Hepatic stellate cell (primary cell): Measurements from ENCODE around the gene DEUP1.
"Not testable (repeated sequence)": the region's sequence is repeated elsewhere in the genome, so short reads cannot be mapped to it uniquely, and the experiment has no call there.

ENCODE experiments used
- DNase-seq: peaks from one replicate; pipeline ENCODE4 v3.0.0; 2011; ENCODE audit warnings: low spot score

The DEUP1 gene

GRCh38 chr11:93330446-93330984 is at the start of gene DEUP1:
Gene DEUP1, plus strand, starts transcription at chr11:93330742. Its CDS starts 1,518 bp downstream, at chr11:93332260.
- DNase-seq, result no peak

DNA sequence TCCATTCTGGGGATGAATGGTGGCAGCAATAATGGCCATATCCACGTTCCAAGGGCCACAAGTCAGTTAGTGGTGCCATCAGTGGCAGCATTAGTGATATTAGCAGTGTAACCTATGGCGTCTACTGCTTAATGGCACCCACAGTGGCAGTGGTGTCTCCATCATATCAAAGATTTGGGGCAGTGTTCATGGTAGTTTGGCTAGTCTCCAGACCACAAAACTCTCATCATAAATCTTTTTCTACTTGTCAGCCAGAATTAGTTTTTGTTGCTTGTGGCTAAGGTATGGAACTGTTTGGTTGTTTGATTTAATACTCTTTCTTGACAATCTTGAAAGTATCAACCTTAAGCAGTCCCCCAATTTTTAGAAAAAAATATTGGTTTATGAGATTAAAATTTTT is 45.1 kb upstream of the DEUP1 start:
- DNase-seq, result no peak

- no peak for DNase-seq
Measured at GRCh38 chr11:93287434-93287833, 43.1 kb upstream of the DEUP1 start.

GRCh38 chr11:93288079-93288478 is 42.5 kb upstream of the DEUP1 start:
- no peak for DNase-seq

DNA sequence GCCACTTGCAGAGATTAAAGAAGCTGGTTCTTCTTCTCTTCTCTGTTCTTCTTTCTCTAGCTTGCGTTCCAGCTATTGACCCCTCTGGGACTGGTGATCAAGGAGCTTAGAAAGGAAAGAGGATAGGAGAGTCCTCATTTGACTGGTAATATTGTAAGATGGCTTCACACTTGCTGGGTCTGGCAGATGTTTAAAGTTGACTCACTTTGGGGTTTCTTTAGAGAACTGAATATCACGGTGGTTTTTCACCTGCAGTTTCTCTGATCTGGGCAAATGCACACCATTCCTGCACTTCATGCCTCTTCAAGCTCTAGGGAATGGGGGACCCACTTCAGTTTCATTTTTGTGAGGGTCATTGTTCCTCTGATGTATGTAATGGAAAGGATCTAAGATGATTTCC is 41.8 kb upstream of the DEUP1 start:
- no peak for DNase-seq

DNA sequence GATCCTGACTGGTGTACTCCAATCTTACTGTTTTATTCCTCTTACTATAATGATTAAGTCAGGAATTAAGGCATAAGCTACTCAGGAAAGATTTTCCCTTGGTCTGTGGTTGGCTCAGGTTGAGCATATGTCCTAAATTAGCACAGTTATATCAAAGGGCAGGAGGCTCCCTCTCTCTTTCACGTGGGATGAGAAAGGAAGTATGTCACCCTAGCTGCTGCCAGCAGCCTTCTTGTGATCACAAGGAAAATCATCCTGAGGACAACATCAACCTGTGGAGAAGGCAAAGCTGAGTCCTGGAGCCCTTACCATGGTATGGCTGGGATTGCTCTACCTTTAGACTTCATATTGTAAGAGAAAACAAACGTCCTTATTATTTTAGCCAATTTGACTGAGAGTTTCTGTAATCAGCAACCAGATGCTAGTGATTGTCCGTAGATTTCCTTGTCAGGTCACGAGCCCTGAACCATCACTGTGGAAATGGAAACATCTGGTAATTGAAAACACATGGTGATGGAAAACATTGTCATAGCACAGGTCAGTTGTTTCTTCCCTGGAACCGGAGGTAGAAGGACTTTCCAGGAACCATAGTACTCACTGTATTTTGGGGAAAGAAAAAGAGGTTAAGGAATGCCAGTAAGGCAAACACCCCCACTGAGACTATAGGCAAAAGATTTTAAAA is 40.6 kb upstream of the DEUP1 start:
- DNase-seq, result no peak

- no peak for DNase-seq
Measured at GRCh38 chr11:93291110-93291509, 39.4 kb upstream of the DEUP1 start.

GRCh38 chr11:93291898-93292297 is 38.6 kb upstream of the DEUP1 start:
- no peak for DNase-seq

- no peak for DNase-seq
Measured at GRCh38 chr11:93295921-93296575, 34.5 kb upstream of the DEUP1 start.

- no peak for DNase-seq
Measured at GRCh38 chr11:93303689-93304088, 26.9 kb upstream of the DEUP1 start.

DNA sequence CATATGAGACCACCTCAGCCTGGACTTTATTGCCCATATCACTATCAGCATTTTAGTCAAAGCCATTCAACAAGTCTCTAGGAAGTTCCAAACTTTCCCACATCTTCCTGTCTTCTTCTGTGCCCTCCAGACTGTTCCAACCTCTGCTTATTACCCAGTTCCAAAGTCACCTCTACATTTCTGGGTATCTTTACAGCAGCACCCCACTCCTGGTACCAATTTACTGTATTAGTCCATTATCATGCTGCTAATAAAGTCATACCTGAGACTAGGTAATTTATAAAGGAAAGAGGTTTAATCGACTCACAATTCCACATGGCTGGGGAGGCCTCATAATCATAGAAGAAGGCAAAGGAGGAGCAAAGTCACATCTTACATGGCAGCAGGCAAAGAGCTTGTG is 16.1 kb upstream of the DEUP1 start:
- DNase-seq, result not testable (repeated sequence)

- no peak for DNase-seq
Measured at GRCh38 chr11:93319224-93319839, 11.2 kb upstream of the DEUP1 start.

DNA sequence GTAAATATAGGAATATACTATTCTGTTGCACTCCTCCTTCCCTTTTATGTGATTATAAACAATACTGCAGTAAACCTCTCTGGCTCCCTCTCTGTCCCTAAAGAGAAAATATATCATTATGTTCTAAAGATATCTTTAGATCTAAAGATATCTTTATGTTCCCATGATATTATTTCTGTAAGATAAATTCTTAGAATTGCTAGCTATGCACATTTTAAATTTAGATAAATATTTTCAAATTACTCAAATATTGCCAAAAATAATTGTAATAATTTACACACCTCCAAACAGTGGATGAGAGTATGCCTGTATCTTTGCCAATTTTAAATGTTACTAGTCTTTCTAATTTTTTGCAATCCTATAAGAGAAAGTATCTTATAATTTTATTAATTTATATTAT is 10.3 kb upstream of the DEUP1 start:
- no peak for DNase-seq

GRCh38 chr11:93322207-93322606 is 8.3 kb upstream of the DEUP1 start:
- DNase-seq, result no peak

GRCh38 chr11:93323747-93324146 is 6.8 kb upstream of the DEUP1 start:
- DNase-seq, result no peak

DNA sequence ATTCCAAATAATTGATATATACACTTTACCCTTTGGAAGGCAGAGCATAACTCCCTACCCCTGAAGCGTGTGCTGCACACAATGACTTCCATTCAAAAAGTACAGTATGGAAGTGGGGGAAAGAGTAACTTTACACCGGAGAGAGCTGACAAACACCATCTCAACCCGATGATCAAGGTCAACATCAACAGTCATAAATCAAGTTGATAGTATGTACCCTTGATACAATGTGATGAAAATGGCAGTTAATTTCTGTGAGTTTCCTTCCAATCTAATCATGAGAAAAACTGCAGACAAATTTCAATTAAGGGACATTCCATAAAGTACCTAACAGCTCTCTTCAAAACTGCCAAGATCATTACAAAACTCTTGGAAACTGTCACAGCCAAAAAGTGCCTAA is 6.0 kb upstream of the DEUP1 start:
- no peak for DNase-seq

DNA sequence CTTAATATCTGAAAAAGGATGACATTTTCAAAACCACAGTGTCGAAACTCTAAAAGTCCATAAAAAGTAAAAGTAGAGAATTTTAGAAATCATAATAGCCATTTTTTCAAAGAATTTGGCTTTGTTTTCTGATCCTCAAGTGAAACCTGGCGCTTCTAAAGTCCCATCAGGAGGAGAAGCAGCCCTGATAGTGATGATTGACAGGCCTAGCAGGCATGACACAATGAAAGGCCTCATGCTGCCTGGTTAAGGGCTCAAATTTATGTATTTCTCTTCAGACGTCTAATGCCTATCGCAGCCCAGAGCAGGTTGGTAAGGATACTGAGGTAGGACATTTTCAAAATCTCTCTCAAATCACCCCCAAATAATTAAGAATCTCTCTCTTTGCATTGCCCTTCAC is 3.9 kb upstream of the DEUP1 start:
- no peak for DNase-seq

- no peak for DNase-seq
Measured at GRCh38 chr11:93329936-93330445, 551 bp upstream of the DEUP1 start.

DNA sequence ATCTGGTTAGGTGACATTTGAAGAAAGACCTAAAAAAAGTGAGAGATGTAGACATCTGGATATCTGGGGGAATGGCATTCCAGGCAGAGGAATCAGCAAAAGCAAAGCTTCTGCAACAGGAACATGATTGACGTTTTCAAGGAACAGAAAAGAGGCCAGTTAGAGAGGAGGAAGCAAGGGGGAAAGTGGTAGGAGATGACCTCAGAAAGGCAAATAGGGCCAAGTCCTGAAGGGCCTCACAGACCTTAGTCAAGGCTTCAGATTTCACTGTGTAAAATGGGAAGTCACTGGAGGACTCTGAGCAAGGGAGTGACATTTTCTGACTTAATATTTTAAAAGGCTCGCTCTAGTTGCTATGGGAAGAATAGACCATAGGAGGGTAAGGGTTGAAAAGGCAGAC is 9.7 kb downstream of the DEUP1 start:
- DNase-seq, result no peak

GRCh38 chr11:93344855-93345333 is 14.4 kb downstream of the DEUP1 start:
- DNase-seq, result no peak

DNA sequence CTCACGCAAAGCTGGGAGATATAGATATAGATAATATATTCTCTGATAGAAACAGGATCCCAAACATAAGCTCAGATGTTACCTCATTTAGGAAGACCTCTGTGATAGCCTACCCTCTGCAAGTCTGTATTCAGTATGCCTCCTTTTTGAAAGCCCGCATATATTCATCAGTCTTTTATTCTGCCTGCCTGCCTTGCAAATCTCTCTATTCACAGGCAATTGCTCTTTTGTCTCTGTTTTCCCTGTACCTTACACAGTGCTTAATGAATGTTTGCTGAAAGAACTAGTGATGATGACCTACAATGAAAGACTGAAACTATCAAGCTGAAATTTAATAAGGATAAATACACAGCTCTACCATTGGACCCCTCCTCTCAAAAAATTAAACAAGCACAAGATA is 18.4 kb downstream of the DEUP1 start:
- DNase-seq, result no peak

DNA sequence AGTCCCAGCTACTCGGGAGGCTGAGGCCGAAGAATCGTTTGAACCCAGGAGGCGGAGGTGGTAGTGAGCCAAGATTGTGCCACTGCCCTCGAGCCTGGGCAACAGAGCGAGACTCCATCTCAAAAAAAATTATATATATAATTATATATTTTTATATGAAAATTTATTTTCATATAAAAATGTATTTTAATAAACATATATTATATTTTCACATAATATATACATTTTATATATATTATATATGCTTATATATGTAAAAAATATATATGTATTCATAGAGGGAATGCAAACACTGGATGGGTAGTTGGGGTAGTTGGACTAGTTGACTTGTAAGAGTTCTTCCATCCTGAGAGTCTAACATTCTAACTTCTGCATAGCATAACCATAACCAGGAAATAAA is 20.3 kb downstream of the DEUP1 start:
- DNase-seq, result no peak

DNA sequence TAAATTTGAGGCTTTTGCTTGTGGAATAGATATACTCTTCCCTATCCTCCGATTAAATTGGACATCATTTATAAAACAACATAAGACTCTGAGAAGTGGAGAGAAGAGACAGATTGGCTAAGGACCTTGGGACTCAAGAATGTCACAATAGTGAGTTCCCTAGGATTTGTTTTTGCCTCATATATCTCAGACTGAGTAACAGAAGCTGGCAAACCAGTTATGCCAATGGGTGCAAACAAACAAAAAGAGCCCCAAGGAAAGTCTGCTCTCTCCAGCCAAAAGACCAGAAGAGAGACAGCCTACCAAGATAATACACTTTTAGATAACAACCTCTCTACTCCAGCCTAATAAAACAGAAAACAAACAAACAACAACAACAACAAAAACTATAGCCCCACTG is 28.9 kb downstream of the DEUP1 start:
- no peak for DNase-seq
